Endometrial microvascular endothelial cells (primary cell): ENCODE results near the gene ZNF140. TPM values are rescaled to one million over a fixed set of nuclear protein-coding genes. Genes with fewer than 3 reads are reported as not detected.

ENCODE experiments used
- in situ Hi-C: cut with HindIII; loops from 2 replicates; pipeline ENCODE4 v1.10.0; 2017; ENCODE audit warnings: low sequenced_read_pairs, low pct_unique_long_range_greater_than_20kb; ENCODE audit errors: inconsistent ontology term
- total RNA-seq: library from RNA; depleted of rRNA; stranded (reverse); fragments of >200 nt; gene quantifications from one replicate; pipeline ENCODE4 v1.2.3, GENCODE V29; 2015; ENCODE audit errors: inconsistent ontology term

ZNF140 gene
- total RNA-seq, 1 donor from 2014 or later, result 15.2 TPM

GRCh38 chr12:133124674-133125073 lies 44.0 kb downstream of the ZNF140 start:
- in situ Hi-C loops, result no loop called here

GRCh38 chr12:133129368-133130037 lies 48.8 kb downstream of the ZNF140 start:
- in situ Hi-C loops, result no loop called here

DNA sequence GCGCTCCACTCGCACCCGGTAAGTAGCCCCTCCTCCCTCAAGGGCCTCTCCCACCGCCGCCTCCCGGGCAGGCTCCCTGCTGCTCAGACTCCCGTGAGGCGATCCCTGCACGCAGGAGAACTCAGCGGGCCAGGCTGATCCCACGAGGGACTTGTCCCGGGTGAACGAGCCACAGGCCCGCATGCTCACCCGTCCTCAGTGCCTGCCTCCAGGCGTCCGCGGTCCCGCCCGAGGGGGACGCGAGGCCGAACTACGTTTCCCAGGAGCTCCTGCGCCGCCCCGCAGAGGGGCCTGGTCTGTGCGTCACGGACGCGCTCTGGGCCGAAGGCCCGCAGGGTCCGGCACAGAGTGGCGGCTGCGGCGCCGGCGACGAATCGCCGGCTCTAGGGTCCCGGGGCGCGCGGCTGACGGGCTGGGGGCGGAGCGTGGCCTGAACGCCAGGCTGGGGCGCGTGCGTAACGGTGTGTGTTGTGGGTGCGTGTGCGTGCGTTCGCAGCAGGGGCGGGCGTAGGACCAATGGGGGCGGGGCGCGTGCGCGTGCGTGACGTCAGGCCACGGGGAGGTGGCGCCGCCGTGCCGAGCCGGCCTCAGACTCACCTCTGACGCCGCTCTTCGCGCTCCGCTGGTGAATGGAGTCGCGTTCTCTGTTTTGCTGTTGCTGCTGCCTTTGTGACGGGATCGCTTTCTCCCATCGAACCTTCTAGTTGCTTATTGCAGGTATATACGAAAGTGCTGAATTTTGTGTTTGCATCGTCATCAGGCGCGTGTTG lies 49.5 kb downstream of the ZNF140 start, which contains the start of the genes ZNF10 and ZNF891:
Gene ZNF10 (plus strand): TSS at position 590 of the 770 bp plus-strand sequence. CDS start 13,866 bp downstream, outside the sequence.
Gene ZNF891 (minus strand): TSS at position 237 of the 770 bp plus-strand sequence. CDS start 8,356 bp downstream, outside the sequence.
- in situ Hi-C loops, result no loop called here

GRCh38 chr12:133130808-133131128 lies 50.0 kb downstream of the ZNF140 start:
- in situ Hi-C loops, result no loop called here

- in situ Hi-C loops, result no loop called here
Observed at GRCh38 chr12:133135747-133136146, 55.0 kb downstream of the ZNF140 start.

DNA sequence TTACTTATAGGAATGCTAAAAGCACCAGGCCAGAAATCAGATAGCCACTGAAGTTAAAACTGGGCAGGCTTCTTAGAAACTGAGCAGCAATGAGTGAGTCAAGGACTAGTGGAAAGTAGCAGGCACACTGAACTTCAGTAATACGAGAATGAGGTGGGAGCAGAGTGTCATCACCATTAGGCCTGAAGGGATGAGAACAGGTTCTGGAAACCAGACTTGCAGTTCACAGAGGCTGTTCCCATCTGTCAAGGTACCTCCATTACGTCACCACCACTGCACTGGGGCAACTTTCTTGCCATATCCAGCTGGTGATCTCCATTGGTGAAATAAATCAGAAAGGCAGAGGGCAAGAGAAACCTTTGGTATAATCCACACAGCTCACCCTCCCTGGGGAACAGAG lies 65.3 kb downstream of the ZNF140 start:
- in situ Hi-C loops, result no loop called here

GRCh38 chr12:133156125-133156690 lies 75.5 kb downstream of the ZNF140 start:
- in situ Hi-C loops, result no loop called here

Other genes with a start within 250 kb of the ZNF140 start
- 31.5 TPM for gene CHFR, start 193.3 kb upstream of the ZNF140 start, total RNA-seq
- 2.4 TPM for gene ZNF605, start 124.6 kb upstream of the ZNF140 start, total RNA-seq
- 9.6 TPM for gene ZNF26, start 94.6 kb upstream of the ZNF140 start, total RNA-seq
- 11.2 TPM for gene ZNF84, start 43.4 kb upstream of the ZNF140 start, total RNA-seq
- gene ZNF891, start 49.4 kb downstream of the ZNF140 start, total RNA-seq, result 0.37 TPM
- 1.3 TPM for gene ZNF10, start 49.7 kb downstream of the ZNF140 start, total RNA-seq
- gene ZNF268, start 100.6 kb downstream of the ZNF140 start, total RNA-seq, result 40.5 TPM
- not detected for gene ANHX, start 155.0 kb downstream of the ZNF140 start, total RNA-seq